HL-60 (cell line): ENCODE data around the gene STAB2.

Experiments used
- DNase-seq, 2 experiments: peaks; one replicate each; pipeline ENCODE4 v3.0.0-alpha.2; 2010 to 2020; ENCODE audit warnings: low read depth in 1 of 2, low spot score in 1 of 2
- H3K27ac ChIP-seq: fragments of 250-450 bp; sonication (Bioruptor Pico); replicated peaks from 2 replicates; pipeline ENCODE4 v1.5.1; 2020; ENCODE audit warnings: mild to moderate bottlenecking, moderate library complexity
- H3K27me3 ChIP-seq: fragments of 250-450 bp; sonication (Bioruptor Pico); 2 replicates; pipeline ENCODE4 v1.5.1; 2021; ENCODE audit warnings: mild to moderate bottlenecking, moderate library complexity; ENCODE audit not compliant: insufficient read depth, poor library complexity, severe bottlenecking
- H3K4me3 ChIP-seq: replicated peaks from 2 replicates; pipeline ENCODE4 v1.5.1; 2011; ENCODE audit warnings: mild to moderate bottlenecking, control low read depth, low read length; ENCODE audit not compliant: insufficient read depth
- GABPA ChIP-seq: IDR thresholded peaks from 2 replicates; pipeline ENCODE4 v1.6.1; 2012; ENCODE audit warnings: low read depth
- POLR2AphosphoS5 ChIP-seq: IDR thresholded peaks from 2 replicates; pipeline ENCODE4 v1.6.1; 2012; ENCODE audit warnings: low read depth
- SPI1 ChIP-seq: IDR thresholded peaks from 2 replicates; pipeline ENCODE4 v1.6.1; 2012; ENCODE audit warnings: low read depth, mild to moderate bottlenecking, borderline replicate concordance
- TF ChIP-seq, protein P1 (sequence below): IDR thresholded peaks from one replicate; pipeline ENCODE4 v1.5.1; 2011; ENCODE audit warnings: low read length, control low read depth, inconsistent platforms; ENCODE audit not compliant: insufficient read depth
- TF ChIP-seq, protein P2 (sequence below): IDR thresholded peaks from 2 replicates; pipeline ENCODE4 v1.6.1; 2012; ENCODE audit warnings: low read depth; ENCODE audit not compliant: insufficient replicate concordance

STAB2 gene

GRCh38 chr12:103762473-103762872, 175.4 kb downstream of the STAB2 start:
- H3K4me3 ChIP-seq, result no peak overlapping the region
- no peak overlapping the region for H3K27ac ChIP-seq
- DNase-seq, result no peak
- TF ChIP-seq GABPA (no peak), POLR2AphosphoS5 (no peak), SPI1 (no peak)
- TF ChIP-seq, protein P1, sequence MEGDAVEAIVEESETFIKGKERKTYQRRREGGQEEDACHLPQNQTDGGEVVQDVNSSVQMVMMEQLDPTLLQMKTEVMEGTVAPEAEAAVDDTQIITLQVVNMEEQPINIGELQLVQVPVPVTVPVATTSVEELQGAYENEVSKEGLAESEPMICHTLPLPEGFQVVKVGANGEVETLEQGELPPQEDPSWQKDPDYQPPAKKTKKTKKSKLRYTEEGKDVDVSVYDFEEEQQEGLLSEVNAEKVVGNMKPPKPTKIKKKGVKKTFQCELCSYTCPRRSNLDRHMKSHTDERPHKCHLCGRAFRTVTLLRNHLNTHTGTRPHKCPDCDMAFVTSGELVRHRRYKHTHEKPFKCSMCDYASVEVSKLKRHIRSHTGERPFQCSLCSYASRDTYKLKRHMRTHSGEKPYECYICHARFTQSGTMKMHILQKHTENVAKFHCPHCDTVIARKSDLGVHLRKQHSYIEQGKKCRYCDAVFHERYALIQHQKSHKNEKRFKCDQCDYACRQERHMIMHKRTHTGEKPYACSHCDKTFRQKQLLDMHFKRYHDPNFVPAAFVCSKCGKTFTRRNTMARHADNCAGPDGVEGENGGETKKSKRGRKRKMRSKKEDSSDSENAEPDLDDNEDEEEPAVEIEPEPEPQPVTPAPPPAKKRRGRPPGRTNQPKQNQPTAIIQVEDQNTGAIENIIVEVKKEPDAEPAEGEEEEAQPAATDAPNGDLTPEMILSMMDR, result no peak
- TF ChIP-seq, protein P2, sequence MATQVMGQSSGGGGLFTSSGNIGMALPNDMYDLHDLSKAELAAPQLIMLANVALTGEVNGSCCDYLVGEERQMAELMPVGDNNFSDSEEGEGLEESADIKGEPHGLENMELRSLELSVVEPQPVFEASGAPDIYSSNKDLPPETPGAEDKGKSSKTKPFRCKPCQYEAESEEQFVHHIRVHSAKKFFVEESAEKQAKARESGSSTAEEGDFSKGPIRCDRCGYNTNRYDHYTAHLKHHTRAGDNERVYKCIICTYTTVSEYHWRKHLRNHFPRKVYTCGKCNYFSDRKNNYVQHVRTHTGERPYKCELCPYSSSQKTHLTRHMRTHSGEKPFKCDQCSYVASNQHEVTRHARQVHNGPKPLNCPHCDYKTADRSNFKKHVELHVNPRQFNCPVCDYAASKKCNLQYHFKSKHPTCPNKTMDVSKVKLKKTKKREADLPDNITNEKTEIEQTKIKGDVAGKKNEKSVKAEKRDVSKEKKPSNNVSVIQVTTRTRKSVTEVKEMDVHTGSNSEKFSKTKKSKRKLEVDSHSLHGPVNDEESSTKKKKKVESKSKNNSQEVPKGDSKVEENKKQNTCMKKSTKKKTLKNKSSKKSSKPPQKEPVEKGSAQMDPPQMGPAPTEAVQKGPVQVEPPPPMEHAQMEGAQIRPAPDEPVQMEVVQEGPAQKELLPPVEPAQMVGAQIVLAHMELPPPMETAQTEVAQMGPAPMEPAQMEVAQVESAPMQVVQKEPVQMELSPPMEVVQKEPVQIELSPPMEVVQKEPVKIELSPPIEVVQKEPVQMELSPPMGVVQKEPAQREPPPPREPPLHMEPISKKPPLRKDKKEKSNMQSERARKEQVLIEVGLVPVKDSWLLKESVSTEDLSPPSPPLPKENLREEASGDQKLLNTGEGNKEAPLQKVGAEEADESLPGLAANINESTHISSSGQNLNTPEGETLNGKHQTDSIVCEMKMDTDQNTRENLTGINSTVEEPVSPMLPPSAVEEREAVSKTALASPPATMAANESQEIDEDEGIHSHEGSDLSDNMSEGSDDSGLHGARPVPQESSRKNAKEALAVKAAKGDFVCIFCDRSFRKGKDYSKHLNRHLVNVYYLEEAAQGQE, result no peak
- H3K27me3 ChIP-seq, result no peaks in the 10 kb centered on the region

DNA sequence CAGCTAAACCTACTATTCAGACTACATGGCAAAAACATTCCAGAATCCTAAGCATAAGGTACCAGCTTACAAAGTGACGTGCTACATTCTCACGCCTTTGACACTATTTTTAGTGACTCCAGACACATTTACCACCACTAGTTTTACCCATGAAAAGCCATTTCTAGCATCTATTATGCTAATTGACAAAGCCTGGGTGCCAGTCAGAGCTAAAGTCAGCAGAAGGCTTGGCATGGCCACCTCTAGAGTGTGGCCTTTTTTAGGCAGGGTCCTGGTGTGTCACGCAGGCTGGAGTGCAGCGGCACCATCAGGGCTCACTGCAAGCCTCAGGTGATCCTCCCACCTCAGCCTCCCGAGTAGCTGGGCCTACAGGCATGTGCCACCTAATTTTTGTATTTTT, 178.2 kb downstream of the STAB2 start:
- DNase-seq, result no peak
- Histone ChIP-seq H3K27me3 (no peaks in the 10 kb centered on the region), H3K27ac (no peak overlapping the region), H3K4me3 (no peak overlapping the region)
- TF ChIP-seq POLR2AphosphoS5, result no peak
- no peak for TF ChIP-seq GABPA
- TF ChIP-seq, protein P1, result no peak
- TF ChIP-seq SPI1, result no peak
- TF ChIP-seq, protein P2, result no peak

- no peak for TF ChIP-seq POLR2AphosphoS5
- TF ChIP-seq, protein P2, result no peak
- TF ChIP-seq, protein P1, result no peak
- TF ChIP-seq SPI1, result no peak
- TF ChIP-seq GABPA, result no peak
- Histone ChIP-seq H3K4me3 (no peak overlapping the region), H3K27me3 (no peaks in the 10 kb centered on the region), H3K27ac (no peak overlapping the region)
- no peak for DNase-seq
Measured at GRCh38 chr12:103766028-103766427, 179.0 kb downstream of the STAB2 start.
